ENCODE data around the gene ZNF407.

The ZNF407 gene

DNA sequence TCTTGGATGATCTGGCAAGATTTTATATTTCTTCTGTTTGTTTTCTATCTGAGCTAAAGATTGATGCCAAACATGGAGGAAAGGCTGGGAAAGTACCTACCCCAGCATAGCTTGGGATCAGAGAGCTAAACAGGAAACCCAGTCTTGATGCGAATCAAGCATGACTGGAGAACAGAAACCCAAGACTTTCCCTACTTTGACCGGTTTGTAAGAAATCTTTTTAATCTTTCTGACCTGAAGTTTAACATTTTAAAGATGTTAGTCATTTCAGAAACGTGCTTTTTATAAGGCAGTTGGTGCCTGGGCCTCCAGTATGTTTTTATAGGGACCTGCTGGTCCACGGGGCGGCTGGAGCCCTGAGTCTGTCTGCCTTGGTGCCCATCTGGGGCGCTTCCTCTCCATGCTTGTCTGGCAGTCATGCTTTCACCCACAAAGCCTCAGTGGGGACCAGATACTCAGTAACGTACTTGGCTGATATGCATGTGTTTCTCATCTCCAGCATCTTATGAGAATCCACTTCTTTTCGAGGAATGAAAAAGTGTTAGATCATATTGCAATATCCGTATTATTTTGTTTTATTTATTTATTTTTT is 344.7 kb downstream of the ZNF407 start:
- no peak for DNase-seq

DNA sequence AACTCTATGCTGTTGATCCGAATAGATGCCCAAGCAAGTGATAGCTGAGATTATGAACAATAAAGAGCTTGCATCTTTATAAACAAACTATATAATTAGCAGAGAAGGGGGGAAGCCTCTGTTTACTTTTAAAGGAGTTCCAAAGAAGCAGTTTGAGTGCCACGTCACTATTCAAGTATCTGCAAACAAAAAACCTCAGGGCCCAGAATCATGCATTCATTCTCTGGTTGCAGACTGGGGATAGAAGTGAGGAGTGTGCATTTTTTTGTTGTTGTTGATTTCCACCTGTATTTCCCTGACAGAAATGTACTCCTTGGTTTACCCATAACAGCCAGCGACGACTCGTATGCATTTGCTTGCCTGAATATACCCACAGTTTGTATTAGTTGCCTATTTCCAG is 347.0 kb downstream of the ZNF407 start:
- DNase-seq: no peak

DNA sequence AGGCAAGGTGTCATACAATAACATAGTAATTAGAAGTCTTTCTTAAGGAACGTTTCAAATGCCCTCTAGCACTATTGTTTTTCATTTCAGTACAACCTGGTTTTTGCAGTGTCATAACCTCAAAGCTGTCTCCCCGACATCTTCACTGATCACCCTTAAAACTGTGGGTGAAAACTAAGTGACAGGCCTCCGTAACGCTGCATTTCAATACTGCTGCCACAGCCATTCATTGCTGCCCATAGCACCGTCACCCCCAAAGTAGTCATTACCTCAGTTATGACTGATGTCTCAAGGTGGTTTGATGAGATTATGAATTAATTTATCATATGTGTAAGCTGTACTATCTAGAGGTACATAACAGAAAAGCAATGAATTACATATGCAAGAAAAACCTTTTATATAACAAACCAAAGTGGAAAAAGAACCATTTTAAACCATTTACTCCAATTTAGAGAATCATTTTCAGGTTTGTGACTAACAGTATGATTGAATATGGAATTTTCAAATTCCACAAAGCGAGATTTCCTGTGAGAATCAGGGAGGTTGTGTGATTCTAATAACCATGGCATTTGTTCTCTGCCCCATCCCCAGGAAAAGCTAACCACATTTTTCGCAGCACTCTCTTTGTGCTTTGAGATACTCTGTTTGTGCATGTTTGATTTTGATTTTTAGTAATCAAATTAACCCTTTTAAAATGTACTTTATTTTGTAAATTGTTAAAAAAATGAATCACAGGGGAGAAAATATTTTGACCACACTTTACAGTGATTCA is 348.3 kb downstream of the ZNF407 start:
- no peak for DNase-seq

DNA sequence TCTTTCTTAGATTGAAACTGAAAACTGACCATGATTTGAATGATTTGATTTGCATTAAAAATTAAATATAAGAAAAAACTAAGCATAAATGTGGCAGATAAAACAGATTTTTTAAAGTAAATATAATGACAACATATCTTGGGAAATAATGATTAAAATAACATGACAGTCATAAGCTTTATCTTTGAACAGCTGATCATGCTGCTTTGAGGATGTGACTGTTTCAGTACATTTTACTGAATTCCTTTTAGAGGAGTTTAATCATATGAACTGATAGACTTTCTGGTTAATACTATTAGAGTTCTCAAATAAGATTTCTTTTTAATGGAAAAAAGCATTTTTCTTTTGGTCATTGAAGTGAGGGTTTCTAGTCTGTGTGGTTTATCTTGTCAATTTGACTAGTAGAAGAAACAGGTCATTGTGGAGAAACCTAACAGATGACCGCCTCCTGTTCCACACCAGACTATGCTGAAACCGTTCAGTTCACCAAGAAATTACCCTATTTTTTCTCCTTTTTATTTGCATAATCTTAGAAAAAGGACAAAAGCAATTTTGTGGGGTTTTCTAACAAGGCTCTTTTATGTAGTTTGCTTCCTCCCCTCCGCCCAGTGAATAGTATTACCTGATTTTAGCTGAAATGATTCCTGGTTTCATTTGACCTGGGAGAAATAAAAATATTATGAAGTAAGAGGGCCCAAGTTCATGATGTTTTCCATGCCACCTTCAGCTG is 349.1 kb downstream of the ZNF407 start:
- DNase-seq: peak in 1 of 4 experiments; percentile 13

DNA sequence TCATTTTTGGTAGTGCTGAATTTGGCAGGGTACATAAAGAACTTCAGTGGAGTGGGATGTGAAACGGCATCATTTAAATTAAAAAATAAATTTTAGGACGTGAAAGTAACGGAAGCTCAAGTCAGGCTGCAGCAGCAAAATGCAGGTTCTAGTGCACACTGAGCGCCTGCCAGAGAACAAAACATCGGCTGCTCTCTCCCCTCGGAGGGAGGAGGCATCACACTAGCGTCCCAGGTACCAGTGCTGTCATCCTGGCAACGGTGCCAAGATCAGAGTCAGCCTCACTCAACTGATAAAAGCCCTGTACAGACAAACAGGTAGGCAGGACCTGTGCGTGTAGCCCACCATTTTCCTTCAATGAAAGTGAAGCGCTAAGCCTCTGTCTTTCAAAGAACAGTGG is 349.7 kb downstream of the ZNF407 start:
- no peak for DNase-seq

DNA sequence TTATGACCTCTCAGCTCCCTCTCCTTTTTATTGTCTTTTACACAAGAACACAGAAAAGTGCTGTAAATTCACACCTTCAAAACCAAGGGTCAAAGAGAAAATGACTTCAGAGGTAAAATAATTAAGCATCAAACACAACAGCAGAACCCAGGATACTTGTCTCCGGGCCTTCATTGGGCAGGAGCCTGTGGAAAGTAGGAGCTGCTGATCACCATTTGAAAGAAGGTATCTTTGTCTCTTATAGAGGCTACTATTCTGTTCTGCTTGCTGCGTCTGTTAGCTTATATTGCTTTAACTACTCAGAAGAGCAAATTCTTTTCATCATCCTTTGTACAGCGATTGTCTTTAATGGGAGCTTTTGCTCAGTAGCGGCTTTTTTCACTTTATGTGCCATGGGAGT is 350.2 kb downstream of the ZNF407 start:
- DNase-seq: no peak

DNA sequence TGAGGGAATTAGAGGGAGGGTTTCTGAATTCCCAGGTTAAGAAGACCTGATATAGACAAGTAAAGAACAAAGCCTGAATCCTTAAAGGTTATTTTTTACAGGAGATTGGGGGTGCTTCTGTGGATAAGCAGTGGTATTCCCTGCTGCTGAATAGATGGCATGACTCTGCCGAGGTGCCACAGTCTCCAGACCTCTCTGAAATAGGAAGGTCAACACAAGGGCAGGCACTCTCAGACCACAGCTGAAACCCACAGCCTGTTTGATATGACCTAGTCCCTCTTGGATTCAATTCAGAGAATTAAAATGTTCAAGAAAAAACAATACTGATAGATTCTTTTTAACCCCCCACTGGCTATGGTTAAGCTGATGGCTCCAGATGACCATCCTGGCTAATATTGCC is 351.9 kb downstream of the ZNF407 start:
- peak in 2 of 4 experiments; percentile 8 to 9 for DNase-seq

DNA sequence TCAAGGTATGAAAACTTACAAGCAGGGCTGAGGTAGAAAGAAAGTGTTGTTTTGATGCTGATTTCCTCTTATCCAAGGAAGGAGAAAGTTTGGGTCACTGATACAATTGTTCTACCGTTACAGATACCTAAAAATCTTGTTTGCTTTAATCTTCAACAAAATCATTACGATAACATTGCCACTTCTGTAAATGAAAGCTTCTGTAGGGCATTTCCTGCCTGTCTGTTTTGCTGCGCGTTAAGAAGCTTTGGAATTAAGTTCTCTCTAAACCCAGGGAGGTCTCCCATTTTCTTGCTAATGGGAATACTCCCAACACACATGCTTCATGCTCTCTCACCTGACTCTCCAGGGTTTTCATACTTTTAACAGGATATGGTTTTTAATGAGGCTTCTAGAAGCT is 352.8 kb downstream of the ZNF407 start:
- DNase-seq: no peak

DNA sequence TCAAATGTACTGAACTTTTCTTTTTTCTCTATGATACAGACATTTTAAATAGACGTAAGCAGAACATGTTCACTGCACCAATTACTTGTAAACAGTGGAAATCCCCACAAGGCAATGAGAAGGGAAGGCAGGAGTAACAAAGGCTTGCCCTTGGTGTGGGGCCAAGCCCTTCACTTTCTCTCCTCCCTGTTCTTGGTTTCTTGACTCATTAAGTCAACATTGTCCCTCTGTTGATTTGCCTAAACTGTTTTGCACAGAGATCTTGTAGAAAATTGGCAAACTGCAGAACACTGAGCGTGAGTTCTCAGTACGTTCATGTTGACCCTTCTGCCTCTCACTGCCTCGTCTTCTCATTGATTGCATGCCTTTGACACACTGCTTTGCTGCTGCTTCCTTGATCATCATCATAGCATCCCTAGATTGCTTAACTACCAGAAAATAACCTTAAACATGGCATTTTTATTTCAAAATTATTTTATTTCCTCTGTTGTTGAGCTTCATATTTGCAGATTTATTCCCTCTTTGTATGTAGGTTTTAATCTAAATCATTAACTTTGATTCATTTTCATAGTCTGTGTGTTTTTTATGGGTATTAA is 353.6 kb downstream of the ZNF407 start:
- DNase-seq: no peak

DNA sequence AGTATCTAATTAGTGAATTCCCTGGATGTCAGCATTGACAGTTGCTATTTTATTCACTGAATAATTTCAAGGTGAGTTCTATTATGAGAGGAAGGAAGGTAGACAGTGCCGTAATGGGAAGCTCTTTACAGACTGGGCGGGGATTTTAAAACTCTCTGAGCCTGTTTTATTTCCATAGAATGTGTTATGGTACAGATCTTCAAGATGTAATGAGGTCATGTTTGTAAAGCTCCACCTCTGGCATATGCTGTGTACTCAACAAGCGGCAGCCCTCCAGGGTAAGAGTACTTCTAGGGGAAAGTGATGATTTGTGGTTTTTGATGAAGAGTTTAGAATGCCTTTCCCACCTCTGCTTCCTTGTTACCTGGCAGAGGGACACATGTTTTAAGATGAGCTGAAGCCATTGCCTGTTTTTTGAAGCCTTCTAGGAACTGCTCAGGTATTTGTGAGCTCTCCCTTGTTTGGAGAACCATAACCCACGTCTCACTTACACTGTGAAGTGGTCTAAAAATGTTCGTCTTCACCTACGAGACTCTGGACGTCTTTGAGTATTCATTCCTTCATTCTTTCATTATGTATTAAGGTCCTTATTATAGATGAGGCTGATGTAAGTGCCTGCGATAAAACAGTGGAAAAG is 360.0 kb downstream of the ZNF407 start:
- no peak for DNase-seq

DNA sequence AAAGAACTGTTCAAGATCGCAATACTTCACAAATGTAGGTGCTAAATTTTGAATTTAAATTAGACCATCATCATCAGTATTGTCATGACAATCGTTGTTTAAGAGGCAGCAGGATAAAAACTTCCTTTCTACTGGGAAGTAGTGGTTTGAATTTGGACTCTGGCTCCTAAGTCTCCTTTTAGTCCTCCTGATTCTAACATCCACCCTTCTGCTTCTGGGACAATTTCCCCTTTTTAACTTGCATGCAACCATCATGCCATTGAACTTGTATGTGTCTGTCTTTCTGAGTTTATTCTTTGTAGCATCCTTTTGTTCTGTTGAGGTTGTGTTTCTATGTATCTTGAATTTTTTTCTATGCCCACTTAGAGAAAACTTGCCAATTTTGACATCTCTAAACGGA is 361.5 kb downstream of the ZNF407 start:
- DNase-seq: peak; percentile 20 to 66 (median 42)

DNA sequence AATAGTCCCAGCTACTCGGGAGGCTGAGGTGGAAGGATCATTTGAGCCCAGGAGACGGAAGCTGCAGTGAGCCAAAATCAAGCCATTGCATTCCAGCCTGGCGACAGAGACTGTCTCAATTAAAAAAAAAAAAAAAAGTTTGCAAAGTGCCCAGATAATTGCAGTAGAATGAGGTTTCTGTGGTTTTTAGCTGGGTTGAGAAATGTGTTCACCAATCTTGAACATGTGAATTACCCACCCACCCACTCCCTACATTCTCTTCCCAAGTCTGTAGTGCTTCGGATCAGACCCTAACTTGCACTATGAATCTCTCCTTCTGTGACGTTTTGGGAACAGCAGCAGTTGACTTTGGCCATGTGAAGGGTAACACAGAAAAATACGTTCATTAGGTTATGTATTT is 363.9 kb downstream of the ZNF407 start:
- DNase-seq: peak in 1 of 4 experiments; percentile 4

DNA sequence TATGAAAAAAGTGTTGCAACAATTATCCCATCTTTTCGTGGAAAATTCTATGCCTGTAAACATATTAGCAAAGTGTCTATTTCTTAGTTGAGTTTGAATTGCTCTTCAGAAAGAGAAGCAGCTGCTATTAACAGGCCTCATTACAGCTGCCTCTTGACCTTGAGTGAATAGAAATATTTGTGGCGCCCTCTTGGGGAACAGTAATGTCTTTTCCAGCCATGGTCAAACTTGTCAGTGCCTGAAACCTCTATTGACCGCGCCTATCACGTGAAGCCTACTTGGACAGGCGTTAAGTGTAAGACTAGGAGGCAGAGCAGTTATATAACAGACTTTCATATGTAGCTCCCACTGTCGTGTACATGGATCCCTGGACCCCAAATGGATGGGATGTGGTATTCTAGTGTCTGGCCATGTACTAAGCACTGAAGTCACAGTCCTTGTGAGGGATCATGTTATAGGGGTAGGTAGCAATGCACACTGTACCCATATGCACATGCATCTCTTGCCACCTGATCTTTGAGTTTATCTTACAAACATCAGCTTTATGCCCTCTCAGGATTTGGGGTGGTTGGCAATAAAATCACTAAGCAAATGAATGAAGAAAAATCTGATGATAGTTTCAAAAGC is 366.3 kb downstream of the ZNF407 start:
- peak; percentile 39 to 72 (median 58) for DNase-seq

DNA sequence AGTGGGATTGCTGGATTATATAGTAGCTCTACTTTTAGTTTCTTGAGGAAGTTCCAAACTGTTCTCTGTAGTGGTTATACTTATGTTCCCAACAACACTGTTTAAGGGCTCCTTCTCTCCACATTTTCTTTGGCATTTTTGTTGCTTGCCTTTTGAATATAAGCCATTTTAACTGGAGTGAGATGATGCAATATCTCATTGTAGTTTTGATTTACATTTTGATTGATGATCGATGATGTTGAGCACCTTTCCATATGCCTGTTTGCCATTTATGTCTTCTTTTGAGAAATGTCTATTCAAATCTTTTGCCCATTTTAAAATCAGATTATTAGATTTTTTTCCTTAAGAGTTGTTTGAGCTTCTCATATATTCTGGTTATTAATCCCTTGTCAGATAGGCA is 368.0 kb downstream of the ZNF407 start:
- no peak for DNase-seq

DNA sequence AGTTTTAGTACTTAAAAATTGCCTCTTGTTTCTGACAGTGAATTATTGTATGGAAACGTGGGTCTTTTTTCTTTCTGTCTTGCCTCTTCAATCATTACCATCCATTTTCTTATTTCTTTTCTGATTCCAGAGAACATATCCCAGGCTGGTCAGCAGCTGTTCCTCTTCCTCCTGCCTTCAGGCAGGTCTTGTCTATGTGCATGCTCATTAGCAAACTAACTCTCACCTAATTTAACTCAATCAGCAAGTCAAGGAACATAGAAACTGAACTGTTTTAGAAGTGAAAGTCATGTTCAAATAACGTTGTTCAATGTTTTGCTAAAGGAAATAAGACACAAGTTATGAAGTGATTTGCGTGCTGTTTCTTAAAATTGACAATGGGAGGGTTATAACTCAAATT is 369.8 kb downstream of the ZNF407 start:
- DNase-seq: no peak

DNA sequence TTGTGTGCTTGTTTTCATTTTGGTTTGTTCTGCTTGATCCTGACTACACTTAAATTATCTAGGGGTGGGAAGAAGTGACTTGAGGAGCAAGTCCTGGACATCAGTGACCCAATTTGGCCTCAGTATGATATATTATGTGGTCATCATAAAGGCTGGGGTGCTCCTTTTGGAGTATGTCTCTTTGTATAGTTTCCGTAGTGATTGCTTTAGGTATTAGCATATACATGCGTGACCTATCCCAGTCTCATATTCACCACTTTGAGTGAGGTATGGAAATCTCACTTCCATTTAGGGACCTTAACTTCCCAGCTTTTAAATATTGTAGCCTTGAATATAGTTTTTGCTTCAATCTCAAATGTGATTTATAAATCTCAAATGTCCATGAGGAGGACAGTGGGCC is 370.3 kb downstream of the ZNF407 start:
- DNase-seq: no peak

DNA sequence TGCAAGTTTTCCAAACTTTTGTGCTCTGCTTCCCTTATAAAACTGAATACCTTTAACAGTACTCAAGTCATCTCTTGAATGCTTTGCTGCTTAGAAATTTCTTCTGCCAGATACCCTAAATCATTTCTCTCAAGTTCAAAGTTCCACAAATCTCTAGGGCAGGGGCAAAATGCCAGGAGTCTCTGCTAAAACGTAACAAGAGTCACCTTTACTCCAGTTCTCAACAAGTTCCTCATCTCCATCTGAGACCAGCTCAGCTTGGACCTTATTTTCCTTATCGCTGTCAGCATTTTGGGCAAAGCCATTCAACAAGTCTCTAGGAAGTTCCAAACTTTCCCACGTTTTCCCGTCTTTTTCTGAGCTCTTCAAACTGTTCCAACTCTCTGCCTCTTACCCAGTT is 373.7 kb downstream of the ZNF407 start:
- peak in 3 of 4 experiments; percentile 33 to 54 (median 52) for DNase-seq

DNA sequence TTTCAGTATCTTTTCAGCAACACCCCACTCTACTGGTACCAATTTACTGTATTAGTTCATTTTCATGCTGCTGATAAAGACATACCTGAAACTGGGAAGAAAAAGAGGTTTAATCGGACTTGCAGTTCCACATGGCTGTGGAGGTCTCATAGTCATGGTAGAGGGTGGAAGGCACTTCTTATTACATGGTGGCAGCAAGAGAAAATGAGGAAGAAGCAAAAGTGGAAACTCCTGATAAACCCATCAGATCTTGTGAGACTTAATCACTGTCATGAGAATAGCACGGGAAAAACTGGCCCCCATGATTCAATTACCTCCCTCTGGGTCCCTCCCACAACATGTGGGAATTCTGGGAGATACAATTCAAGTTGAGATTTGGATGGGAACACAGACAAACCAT is 374.1 kb downstream of the ZNF407 start:
- peak; percentile 40 to 71 (median 54) for DNase-seq

DNA sequence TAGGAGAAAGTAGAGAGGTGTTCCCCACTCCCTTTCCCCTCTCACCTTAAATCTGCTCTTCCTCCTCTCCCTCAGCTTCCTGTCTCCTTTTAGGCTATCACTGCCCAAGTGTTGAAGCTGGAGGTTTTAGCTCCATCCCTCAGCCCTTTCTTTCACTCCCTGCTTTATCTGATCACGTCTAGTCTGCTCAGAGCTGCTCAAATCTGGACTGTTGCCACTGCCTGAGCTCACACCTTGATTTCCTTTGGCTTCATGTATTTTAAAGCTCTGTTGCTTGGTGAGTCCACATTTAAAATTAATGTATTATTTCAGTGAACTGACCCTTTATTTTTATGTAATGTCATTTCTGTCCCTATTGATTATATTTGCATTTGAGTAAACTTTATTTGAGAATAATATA is 374.7 kb downstream of the ZNF407 start:
- no peak for DNase-seq

DNA sequence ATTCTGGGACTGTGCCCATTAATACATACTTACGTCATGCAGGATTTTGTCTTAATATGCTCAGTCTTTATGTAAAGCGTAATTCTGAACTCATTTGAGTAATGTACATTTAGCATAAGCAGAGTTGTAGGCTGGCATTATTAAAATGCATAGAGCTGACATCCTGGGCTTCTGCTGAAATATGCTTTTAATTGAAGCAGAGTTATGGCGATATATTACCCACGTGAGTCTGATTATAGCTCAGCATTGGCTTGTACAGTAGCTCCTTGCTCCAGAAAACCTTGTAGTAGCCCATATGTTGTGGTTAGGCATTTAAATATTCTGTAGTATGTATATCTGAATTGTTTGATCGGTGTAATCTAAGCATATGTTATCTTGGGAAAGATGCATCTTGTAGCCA is 377.3 kb downstream of the ZNF407 start:
- no peak for DNase-seq

DNA sequence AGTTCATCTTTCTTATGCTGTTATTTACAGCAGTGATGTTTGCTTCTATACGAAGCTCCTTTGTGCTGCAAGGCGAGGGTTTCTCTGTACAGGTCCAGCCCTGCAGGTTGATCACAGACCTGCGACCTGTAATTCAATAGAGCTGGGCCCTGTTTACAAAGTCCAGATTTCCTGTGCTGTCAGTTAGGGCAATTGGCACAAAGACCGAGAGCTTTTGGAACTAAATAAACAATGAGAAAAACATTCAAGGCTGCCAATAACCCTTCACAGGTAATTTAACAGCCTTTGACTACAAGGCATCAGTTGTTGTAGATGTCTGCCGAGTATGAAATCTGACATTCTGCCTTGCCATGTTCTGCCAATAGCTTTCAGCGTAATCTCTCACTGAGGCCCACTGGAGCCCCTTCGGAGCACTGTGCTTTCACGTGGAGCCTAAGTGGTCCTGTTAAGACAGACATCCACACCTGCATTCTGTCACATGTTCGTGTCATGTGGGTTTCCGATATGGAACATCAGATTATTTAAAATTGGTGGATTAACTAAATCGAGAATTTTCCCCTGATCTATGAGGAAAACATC is 378.8 kb downstream of the ZNF407 start:
- no peak for DNase-seq

DNA sequence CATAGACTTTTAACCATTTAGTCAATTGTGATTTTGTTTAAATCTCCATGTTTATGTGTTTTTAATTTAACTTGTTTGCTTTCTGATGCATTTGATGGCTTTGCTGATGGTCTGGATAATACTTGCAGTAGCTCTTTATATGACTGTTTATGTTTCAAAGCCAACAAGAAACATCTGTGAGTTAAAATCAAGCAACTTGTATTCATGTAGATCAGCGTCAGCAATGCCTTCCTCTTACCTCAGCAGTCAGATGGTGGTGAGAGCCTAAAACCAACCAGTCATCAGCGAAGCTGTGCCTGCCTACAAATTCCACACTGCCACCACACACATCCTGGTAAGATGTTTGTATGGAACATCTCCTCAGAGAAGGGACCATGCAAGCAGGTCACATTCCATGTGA is 379.4 kb downstream of the ZNF407 start:
- DNase-seq: no peak

Data from suppressor macrophage (primary cell).